GM12878 (cell line): ENCODE results near the gene IRAK3. TPM values are rescaled to one million over a fixed set of nuclear protein-coding genes. Genes with fewer than 3 reads are reported as not detected.

Experiments
- ATAC-seq: fragments of 200-7000 bp; cut with Tn5 transposase; 3 replicates; pipeline ENCODE4 v1.9.1; 2020; ENCODE audit warnings: mild to moderate bottlenecking, moderate library complexity
- BruUV-seq: library from RNA; stranded (reverse); fragments of 400-500 nt; replicated peaks from 2 replicates; lab custom pipeline; 2021; lab: Mats Ljungman, UMichigan
- CTCF ChIA-PET: fragments of 300-600 bp; sonication (Branson Sonifier 250); formaldehyde crosslinking; extraction: SDS; loops from one replicate; lab custom pipeline; 2021; ENCODE audit warnings: inconsistent platforms; lab: Yijun Ruan, JAX
- POLR2A ChIA-PET: fragments of 350-600 bp; formaldehyde crosslinking; extraction: SDS; loops from one replicate; lab custom pipeline; 2021; ENCODE audit warnings: inconsistent platforms; lab: Charles Lee
- RAD21 ChIA-PET: fragments of 300-600 bp; sonication (Branson Sonifier 250); formaldehyde crosslinking; loops from one replicate; lab custom pipeline; 2023; ENCODE audit warnings: antibody characterized with exemption; ENCODE audit not compliant: unreplicated experiment; lab: Charles Lee
- SMC1A ChIA-PET: fragments of 300-600 bp; sonication (Branson Sonifier 250); formaldehyde crosslinking; loops from one replicate; lab custom pipeline; 2023; ENCODE audit not compliant: unreplicated experiment, uncharacterized antibody; lab: Charles Lee
- DNase-seq: peaks from one replicate; pipeline ENCODE4 v3.0.0-alpha.2; 2011; ENCODE audit warnings: low read depth, low spot score
- FAIRE-seq: peaks from 3 replicates; lab custom pipeline; 2011; peaks lifted over from hg19 to GRCh38; lab: Jason Lieb, UNC
- H2AFZ ChIP-seq: 2 replicates; pipeline ENCODE4 v1.6.0; 2011; ENCODE audit warnings: low read depth, low read length, control low read depth; ENCODE audit not compliant: control insufficient read depth
- H3K27ac ChIP-seq: 2 replicates; pipeline ENCODE4 v1.5.1; 2011; ENCODE audit warnings: control low read depth; ENCODE audit not compliant: control insufficient read depth, insufficient read depth
- H3K27me3 ChIP-seq, 2 experiments: replicated peaks in 1 of 2; 2 replicates each; pipeline versions ENCODE4 v1.6.0 to v1.6.1; 2011; ENCODE audit warnings: low read length in 1 of 2; ENCODE audit not compliant: control insufficient read depth in 2 of 2, insufficient read depth in 2 of 2
- H3K36me3 ChIP-seq, 2 experiments: 2 replicates each; pipeline ENCODE4 v1.5.1; 2011; ENCODE audit warnings: low read length in 1 of 2; ENCODE audit not compliant: control insufficient read depth in 2 of 2, insufficient read depth in 2 of 2
- H3K4me1 ChIP-seq: 2 replicates; pipeline ENCODE4 v1.6.1; 2011; ENCODE audit warnings: mild to moderate bottlenecking, low read length, moderate library complexity, mixed read lengths; ENCODE audit not compliant: control insufficient read depth, insufficient read depth
- H3K4me2 ChIP-seq: 2 replicates; pipeline ENCODE4 v1.6.0; 2011; ENCODE audit warnings: control low read depth; ENCODE audit not compliant: control insufficient read depth, insufficient read depth
- H3K4me3 ChIP-seq: fragments of 200-600 bp; sonication (generic); 2 replicates; pipeline ENCODE4 v1.5.1; 2016
- H3K79me2 ChIP-seq: 2 replicates; pipeline ENCODE4 v1.6.0; 2011; ENCODE audit warnings: low read length; ENCODE audit not compliant: control insufficient read depth, insufficient read depth
- H3K9ac ChIP-seq: 2 replicates; pipeline ENCODE4 v1.8.0; 2011; ENCODE audit warnings: low read length, control low read depth, mixed read lengths; ENCODE audit not compliant: control insufficient read depth, insufficient read depth
- H3K9me3 ChIP-seq: replicated peaks from 3 replicates; pipeline ENCODE4 v1.5.1; 2011; ENCODE audit warnings: mild to moderate bottlenecking, low read length; ENCODE audit not compliant: control insufficient read depth, insufficient read depth
- H4K20me1 ChIP-seq: 2 replicates; pipeline ENCODE4 v1.6.0; 2011; ENCODE audit not compliant: control insufficient read depth, insufficient read depth
- MEF2B ChIP-seq: fragments of 450-650 bp; IDR thresholded peaks from 2 replicates; pipeline ENCODE4 v1.6.1; 2018; ENCODE audit warnings: mild to moderate bottlenecking, moderate library complexity; ENCODE audit not compliant: partially characterized antibody, poor library complexity, severe bottlenecking
- NBN ChIP-seq: fragments of 450-650 bp; IDR thresholded peaks from 2 replicates; pipeline ENCODE4 v1.6.1; 2016
- RB1 ChIP-seq: fragments of 450-650 bp; formaldehyde crosslinking; IDR thresholded peaks from 2 replicates; pipeline ENCODE4 v1.6.1; 2017; ENCODE audit warnings: mild to moderate bottlenecking, borderline replicate concordance
- RUNX3 ChIP-seq: IDR thresholded peaks from 2 replicates; pipeline ENCODE4 v1.6.1; 2012; ENCODE audit warnings: low read length, inconsistent platforms
- SMAD5 ChIP-seq: IDR thresholded peaks from 2 replicates; pipeline ENCODE4 v1.6.1; 2016; ENCODE audit warnings: antibody characterized with exemption, low read depth
- TAF1 ChIP-seq: IDR thresholded peaks from 2 replicates; pipeline ENCODE4 v1.6.1; 2011; ENCODE audit warnings: mild to moderate bottlenecking, low read depth, low read length, borderline replicate concordance
- TCF12 ChIP-seq: IDR thresholded peaks from 2 replicates; pipeline ENCODE4 v1.6.1; 2011; ENCODE audit warnings: low read depth, mild to moderate bottlenecking, low read length
- ZSCAN29 ChIP-seq: fragments of 450-650 bp; IDR thresholded peaks from 2 replicates; pipeline ENCODE4 v1.6.1; 2017; ENCODE audit warnings: mild to moderate bottlenecking, moderate library complexity
- WGBS: methylation state at CpG from one replicate; pipeline ENCODE4 v1.1.6; 2016; ENCODE audit warnings: low lambda C conversion rate; ENCODE audit not compliant: insufficient replicate concordance, insufficient coverage; ENCODE audit errors: missing lambda C conversion rate; 5-methylcytosine and 5-hydroxymethylcytosine counted together
- in situ Hi-C: fragments of 300-500 bp; cut with MboI; formaldehyde crosslinking; loops from 9 replicates; pipeline ENCODE4 v1.14.3; 2018; ENCODE audit warnings: mixed read lengths
- intact Hi-C: fragments of 100-400 bp; cut with micrococcal nuclease; formaldehyde crosslinking; loops from one replicate; pipeline ENCODE4 v1.14.2; 2022; ENCODE audit not compliant: unreplicated experiment
- polyA plus RNA-seq, 11 experiments: library from polyadenylated mRNA; depleted of rRNA in 4 of 11; unstranded in 6 of 11; stranded (reverse) in 5 of 11; fragments of >200 nt; fragmentation: Nextera tagmentation in 4 of 11; fragmentation: Illumina TruSeq in 1 of 11; extraction: Ambion mirVana in 4 of 11; extraction: Trizol in 1 of 11; gene quantifications; 1 replicate in 1 of 11; 2 replicates in 10 of 11; pipeline versions ENCODE4 v1.2.1 to v1.2.3, GENCODE V29; 2011 to 2016; ENCODE audit warnings: inconsistent platforms in 2 of 11, missing spikeins in 2 of 11, low read depth in 1 of 11
- total RNA-seq, 4 experiments: library from RNA; depleted of rRNA in 3 of 4; stranded (reverse); fragments of >200 nt in 3 of 4; fragmentation: Illumina TruSeq in 1 of 4; extraction: Trizol in 1 of 4; gene quantifications; 2 replicates each; pipeline versions ENCODE4 v1.2.1 to v1.2.3, GENCODE V29; 2013 to 2021
- TF ChIP-seq, protein P1 (sequence below): IDR thresholded peaks from 2 replicates; pipeline ENCODE4 v1.6.1; 2012; ENCODE audit warnings: low read length, inconsistent platforms
- TF ChIP-seq, protein P2 (sequence below): IDR thresholded peaks from 2 replicates; pipeline ENCODE4 v1.6.1; 2011; ENCODE audit warnings: mild to moderate bottlenecking, low read depth, low read length, moderate library complexity; ENCODE audit not compliant: insufficient replicate concordance
- TF ChIP-seq, protein P3 (sequence below): fragments of 450-650 bp; IDR thresholded peaks from 2 replicates; pipeline ENCODE4 v1.6.1; 2016; ENCODE audit warnings: mild to moderate bottlenecking
- TF ChIP-seq, protein P4 (sequence below): IDR thresholded peaks from 2 replicates; pipeline ENCODE4 v1.6.1; 2011; ENCODE audit warnings: low read depth, low read length, improper control_type of control experiment, borderline replicate concordance

IRAK3 gene
- total and polyA plus RNA-seq, 10 of the 15 experiments (the other 5 are each of a cell fraction or from before 2014, with no cell fraction given), result 1.4 to 14.1 (median 5.4) TPM

DNA sequence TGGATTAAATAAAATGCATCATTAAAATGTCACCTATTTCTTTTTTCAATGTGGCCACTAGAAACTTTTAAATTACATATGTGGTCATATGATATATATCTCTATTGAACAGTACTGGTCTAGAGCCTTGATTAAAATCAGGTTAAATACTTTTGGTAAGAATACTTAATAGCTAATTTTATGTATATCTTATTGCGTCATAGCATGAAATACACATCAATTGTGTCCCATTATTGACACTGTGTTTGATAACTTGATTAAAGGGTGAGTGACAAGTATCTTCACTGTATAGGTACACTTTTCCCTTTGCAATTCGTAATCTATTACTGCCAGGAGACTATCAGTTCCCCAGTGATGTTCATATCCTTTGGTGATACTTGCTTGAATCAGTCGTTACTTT lies 108.9 kb downstream of the IRAK3 start (continued):
- TF ChIP-seq, protein P1, sequence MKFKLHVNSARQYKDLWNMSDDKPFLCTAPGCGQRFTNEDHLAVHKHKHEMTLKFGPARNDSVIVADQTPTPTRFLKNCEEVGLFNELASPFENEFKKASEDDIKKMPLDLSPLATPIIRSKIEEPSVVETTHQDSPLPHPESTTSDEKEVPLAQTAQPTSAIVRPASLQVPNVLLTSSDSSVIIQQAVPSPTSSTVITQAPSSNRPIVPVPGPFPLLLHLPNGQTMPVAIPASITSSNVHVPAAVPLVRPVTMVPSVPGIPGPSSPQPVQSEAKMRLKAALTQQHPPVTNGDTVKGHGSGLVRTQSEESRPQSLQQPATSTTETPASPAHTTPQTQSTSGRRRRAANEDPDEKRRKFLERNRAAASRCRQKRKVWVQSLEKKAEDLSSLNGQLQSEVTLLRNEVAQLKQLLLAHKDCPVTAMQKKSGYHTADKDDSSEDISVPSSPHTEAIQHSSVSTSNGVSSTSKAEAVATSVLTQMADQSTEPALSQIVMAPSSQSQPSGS, result no peak
- TF ChIP-seq, protein P2, sequence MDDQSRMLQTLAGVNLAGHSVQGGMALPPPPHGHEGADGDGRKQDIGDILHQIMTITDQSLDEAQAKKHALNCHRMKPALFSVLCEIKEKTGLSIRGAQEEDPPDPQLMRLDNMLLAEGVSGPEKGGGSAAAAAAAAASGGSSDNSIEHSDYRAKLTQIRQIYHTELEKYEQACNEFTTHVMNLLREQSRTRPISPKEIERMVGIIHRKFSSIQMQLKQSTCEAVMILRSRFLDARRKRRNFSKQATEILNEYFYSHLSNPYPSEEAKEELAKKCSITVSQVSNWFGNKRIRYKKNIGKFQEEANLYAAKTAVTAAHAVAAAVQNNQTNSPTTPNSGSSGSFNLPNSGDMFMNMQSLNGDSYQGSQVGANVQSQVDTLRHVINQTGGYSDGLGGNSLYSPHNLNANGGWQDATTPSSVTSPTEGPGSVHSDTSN, result no peak
- TF ChIP-seq TCF12 (no peak), RB1 (no peak), MEF2B (no peak), NBN (no peak)

DNA sequence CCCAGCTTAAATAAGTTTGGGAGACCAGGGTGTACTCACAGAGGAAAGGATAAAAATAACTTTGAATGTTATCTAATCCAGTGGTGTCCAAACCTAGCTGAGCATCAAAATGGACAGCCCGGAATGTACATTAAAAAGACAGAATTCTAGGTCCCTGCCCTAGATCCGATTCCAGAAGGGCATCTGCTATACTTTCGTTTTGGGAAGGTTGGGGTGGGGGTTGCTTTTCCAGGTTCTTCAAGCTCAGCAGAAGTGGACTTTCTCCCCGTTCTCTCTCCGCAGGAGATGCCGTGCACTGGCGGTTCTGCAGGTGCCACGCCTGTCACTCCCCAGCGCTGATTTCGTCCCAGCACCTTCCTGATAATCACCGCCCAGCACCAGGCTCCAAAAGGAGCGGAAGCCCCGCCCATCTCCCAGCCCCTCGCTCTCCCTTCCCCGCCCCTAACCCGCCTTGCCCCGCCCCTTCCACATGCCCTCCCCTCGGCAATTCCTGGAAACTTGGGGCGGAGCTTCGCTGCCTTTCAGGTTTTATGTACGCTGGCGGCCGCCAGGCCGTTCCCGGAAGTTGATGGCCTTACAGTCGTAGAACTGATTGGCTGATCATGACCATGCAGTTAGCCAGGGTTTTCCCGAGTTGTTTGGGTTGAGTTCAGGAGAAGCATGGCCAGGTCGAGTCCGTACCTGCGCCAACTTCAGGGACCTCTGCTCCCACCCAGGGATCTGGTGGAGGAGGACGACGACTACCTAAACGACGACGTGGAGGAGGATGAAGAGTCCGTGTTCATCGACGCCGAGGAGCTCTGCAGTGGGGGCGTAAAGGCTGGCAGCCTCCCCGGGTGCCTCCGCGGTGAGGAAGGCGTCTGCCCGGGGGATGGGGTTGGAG lies 113.2 kb downstream of the IRAK3 start, which contains the start of gene HELB:
HELB (plus strand) TSS at position 550 of the 883 bp plus-strand sequence; CDS start at position 661, 111 bp downstream.
- H4K20me1 ChIP-seq, result no peaks in the 10 kb centered on the region
- ATAC-seq, result peak; percentile 91
- SMC1A ChIA-PET, result interaction anchor here (0.7 to 4.7 kb wide), 12 partner anchors 12 to 171 kb away, joined by 3 to 35 read pairs (median 3); partner anchors contain the start of genes LLPH and TMBIM4
- H3K4me1 ChIP-seq, result no peaks in the 10 kb centered on the region; the same call in 1 of the 2 replicates
- peaks cover 0 to 7% of the 10 kb centered on the region in 2 experiments; a peak in 2 of 4 replicates for H3K36me3 ChIP-seq
- H3K27ac ChIP-seq, result peak within 1 kb of the TSS; percentile 87
- RAD21 ChIA-PET, result interaction anchor here (0.6 to 3.0 kb wide), 15 partner anchors 9 to 1646 kb away, joined by 3 to 10 read pairs (median 3); no protein-coding TSS in a partner anchor
- no TSS peak for BruUV-seq
- H3K4me2 ChIP-seq, result peak within 1 kb of the TSS; percentile 76
- H3K79me2 ChIP-seq, result peaks cover 18% of the 10 kb centered on the region
- under 1% methylated on average over 39 of the region's 45 CpGs for WGBS
- peak within 1 kb of the TSS; percentile 81 for H3K9ac ChIP-seq
- peak; percentile 96 for FAIRE-seq
- H3K9me3 ChIP-seq, result no peaks in the 10 kb centered on the region
- H3K27me3 ChIP-seq, result no peaks in the 10 kb centered on the region
- intact Hi-C loops, result loop anchor here (2.0 to 5.0 kb wide), 2 partner anchors 70 to 133 kb away; partner anchors contain the start of gene TMBIM4
- peak within 1 kb of the TSS; percentile 85 for H3K4me3 ChIP-seq
- POLR2A ChIA-PET, result interaction anchor here (0.6 to 5.0 kb wide), 11 partner anchors 10 to 1546 kb away, joined by 3 to 19 read pairs (median 5); partner anchors contain the start of gene LLPH
- peak within 1 kb of the TSS; percentile 84 for H2AFZ ChIP-seq
- CTCF ChIA-PET, result interaction anchor here (1.0 to 4.8 kb wide), 6 partner anchors 27 to 384 kb away, joined by 3 to 17 read pairs (median 3); no protein-coding TSS in a partner anchor
- peak; percentile 88 for DNase-seq
- in situ Hi-C loops, result loop anchor here (5.0 kb wide), 1 partner anchor 135 kb away; the partner anchor contains the start of gene TMBIM4
- TF ChIP-seq TAF1 (peak; percentile 38; the same call in 1 of the 2 replicates), ZSCAN29 (no peak), SMAD5 (peak; percentile 62), RUNX3 (peak; percentile 37), RB1 (peak; percentile 51; the same call in 1 of the 2 replicates)
- TF ChIP-seq, protein P3, sequence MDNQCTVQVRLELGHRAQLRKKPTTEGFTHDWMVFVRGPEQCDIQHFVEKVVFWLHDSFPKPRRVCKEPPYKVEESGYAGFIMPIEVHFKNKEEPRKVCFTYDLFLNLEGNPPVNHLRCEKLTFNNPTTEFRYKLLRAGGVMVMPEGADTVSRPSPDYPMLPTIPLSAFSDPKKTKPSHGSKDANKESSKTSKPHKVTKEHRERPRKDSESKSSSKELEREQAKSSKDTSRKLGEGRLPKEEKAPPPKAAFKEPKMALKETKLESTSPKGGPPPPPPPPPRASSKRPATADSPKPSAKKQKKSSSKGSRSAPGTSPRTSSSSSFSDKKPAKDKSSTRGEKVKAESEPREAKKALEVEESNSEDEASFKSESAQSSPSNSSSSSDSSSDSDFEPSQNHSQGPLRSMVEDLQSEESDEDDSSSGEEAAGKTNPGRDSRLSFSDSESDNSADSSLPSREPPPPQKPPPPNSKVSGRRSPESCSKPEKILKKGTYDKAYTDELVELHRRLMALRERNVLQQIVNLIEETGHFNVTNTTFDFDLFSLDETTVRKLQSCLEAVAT, result peak; percentile 44; the same call in 1 of the 2 replicates
- TF ChIP-seq, protein P4, sequence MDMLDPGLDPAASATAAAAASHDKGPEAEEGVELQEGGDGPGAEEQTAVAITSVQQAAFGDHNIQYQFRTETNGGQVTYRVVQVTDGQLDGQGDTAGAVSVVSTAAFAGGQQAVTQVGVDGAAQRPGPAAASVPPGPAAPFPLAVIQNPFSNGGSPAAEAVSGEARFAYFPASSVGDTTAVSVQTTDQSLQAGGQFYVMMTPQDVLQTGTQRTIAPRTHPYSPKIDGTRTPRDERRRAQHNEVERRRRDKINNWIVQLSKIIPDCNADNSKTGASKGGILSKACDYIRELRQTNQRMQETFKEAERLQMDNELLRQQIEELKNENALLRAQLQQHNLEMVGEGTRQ, result no peak
